ENCODE measurements around the gene CDADC1. TPM values are rescaled to one million over a fixed set of nuclear protein-coding genes. Genes with fewer than 3 reads are reported as not detected.

The CDADC1 gene
- total RNA-seq, 2 experiments from 2014 or later: 9.0 to 11.1 TPM

DNA sequence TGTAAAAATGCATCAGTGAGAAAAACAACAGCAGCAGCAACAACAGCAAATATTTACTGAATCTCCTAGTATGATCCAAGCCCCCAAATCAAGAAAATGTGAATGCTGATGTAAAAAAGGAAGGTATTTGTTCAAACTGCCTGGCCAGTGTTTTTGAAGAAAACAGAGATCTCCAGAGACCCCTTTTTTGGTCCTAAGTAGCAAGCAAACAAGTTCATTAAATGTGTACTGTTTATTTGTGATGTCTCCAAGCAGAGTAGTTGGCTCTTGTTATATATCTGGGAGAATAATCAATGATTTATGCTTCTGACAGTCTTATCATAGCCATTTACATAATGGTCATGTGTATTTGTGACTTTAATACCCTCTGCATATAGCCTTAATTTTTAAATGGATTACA is 50.7 kb downstream of the CDADC1 start:
- no peak for DNase-seq
- no peak overlapping the region for H3K4me3 Mint-ChIP-seq
- CTCF ChIA-PET: interaction anchor here (1.1 kb wide), 1 partner anchor 308 kb away, joined by 3 read pairs; no protein-coding TSS in a partner anchor
- H3K27ac Mint-ChIP-seq: no peak overlapping the region
- no peaks in the 10 kb centered on the region for H3K36me3 Mint-ChIP-seq
- intact Hi-C loops (cut with micrococcal nuclease): no loop called here
- H3K4me1 Mint-ChIP-seq (ENCODE audit: low read depth): peaks cover 9% of the 10 kb centered on the region
- H3K27me3 Mint-ChIP-seq: no peaks in the 10 kb centered on the region
- POLR2A ChIA-PET: no interaction called here
- no peaks in the 10 kb centered on the region for H3K9me3 Mint-ChIP-seq

DNA sequence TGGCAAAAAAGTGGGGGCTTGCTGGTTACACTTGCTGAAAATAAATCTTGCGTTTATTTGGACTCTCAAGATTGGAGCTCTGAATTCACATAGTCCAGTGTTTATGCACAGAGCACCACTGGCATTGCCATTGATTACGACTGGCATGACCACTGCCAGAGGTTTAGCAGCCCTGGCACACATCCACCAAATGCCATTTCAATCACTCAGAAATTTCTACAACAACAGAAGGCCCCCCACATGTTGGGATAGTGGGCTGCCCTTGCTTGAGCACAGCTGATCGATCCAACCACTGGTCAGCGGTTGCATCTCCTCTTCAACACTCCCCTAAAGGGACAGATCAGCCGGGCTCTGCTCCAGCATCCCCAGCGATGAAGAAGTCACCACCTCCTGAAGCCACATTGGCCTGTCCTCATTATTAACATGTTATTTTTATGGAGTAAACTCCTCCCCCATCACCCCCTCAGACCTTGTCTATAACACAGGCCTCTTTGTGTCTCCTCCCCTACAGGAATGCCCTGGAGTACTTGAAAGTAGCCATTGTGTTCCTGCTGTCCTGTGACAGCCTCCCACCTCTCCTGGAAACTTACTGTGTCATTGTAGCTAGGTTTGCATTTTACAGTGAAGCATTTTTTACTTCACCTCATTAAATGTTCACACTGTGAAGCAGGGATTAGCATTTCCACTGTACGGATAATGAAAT is 51.3 kb downstream of the CDADC1 start:
- ChIA-PET POLR2A (no interaction called here), CTCF (interaction anchor here (1.1 kb wide), 1 partner anchor 308 kb away, joined by 3 read pairs; no protein-coding TSS in a partner anchor)
- Mint-ChIP-seq H3K27ac (no peak overlapping the region), H3K9me3 (no peaks in the 10 kb centered on the region), H3K4me3 (no peak overlapping the region), H3K4me1 (ENCODE audit: low read depth) (peaks cover 9% of the 10 kb centered on the region), H3K36me3 (no peaks in the 10 kb centered on the region), H3K27me3 (no peaks in the 10 kb centered on the region)
- intact Hi-C loops (cut with micrococcal nuclease): no loop called here
- DNase-seq: no peak

DNA sequence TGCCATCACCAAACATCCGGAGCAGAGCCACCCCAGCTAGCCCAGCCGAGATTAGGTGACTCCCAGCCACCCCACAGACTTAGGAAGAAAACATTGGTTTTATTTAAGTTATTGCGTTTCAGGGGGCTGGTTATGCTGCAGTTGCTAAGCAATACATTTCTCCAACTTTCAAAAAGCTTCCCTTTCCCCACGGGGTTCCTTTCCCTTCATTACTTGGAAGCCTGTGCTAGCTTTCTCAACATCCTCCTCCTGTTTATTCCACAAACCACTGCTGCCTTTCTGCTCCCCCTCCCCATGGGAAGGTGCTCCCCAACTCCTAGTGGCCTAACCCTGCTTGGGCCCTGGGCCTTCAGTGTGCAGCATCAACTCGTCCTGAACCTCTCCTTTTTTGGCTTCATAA is 52.6 kb downstream of the CDADC1 start:
- peaks cover 9% of the 10 kb centered on the region for H3K4me1 Mint-ChIP-seq (ENCODE audit: low read depth)
- H3K27me3 Mint-ChIP-seq: no peaks in the 10 kb centered on the region
- no peaks in the 10 kb centered on the region for H3K9me3 Mint-ChIP-seq
- no peak for DNase-seq
- intact Hi-C loops (cut with micrococcal nuclease): loop anchor here (2.0 kb wide), 3 partner anchors 145 to 547 kb away; partner anchors contain the start of genes CAB39L and SETDB2
- ChIA-PET POLR2A (no interaction called here), CTCF (interaction anchor here (0.7 to 1.4 kb wide), 3 partner anchors 224 to 309 kb away, joined by 3 to 8 read pairs (median 5); no protein-coding TSS in a partner anchor)
- H3K27ac Mint-ChIP-seq: no peak overlapping the region
- no peak overlapping the region for H3K4me3 Mint-ChIP-seq
- no peaks in the 10 kb centered on the region for H3K36me3 Mint-ChIP-seq

DNA sequence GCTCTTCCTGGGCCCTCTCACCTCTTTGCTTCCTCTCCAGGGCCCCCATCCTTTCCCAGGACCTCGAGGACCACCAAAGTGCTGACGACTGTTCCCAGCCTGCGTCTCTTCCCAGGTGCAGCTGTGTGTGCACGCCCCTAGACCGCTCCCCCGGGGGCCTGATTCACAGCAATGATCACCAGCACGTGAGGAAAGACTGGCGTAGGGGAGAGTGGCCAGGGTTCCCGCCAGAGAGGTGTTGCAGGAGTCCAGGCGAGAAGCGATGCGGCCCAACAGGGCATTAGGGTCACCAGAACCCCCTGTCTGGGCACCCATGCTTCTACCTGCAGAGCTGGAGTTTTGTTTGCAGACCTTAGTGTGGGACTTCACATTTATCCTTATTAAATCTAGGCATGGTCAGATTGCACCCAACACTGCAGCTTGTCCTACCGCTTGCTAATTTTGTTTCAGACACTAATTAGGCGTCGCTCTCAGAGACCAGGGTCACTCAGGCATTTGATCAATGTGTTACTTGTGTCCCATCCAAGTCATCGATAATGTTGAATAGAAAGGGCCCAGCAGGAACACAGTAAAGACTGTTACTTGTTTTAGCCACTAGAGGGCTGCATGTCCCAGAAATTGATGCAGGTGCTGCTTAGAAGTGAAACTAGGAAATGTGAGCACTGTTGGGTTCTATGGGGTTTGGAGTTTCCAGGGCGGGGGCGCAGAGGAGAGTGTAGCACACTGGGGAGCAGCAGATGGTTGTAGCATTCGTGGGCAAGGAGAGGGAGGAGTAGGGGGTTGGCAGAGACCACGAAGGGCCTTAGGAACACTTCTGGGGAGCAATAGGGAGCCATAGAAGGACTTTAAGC is 53.2 kb downstream of the CDADC1 start:
- intact Hi-C loops (cut with micrococcal nuclease): loop anchor here (1.0 to 2.0 kb wide), 5 partner anchors 138 to 546 kb away; partner anchors contain the start of genes CAB39L and SETDB2
- CTCF ChIA-PET: interaction anchor here (0.7 to 1.4 kb wide), 4 partner anchors 14 to 308 kb away, joined by 3 to 8 read pairs (median 4); no protein-coding TSS in a partner anchor
- Mint-ChIP-seq H3K36me3 (no peaks in the 10 kb centered on the region), H3K4me1 (ENCODE audit: low read depth) (peaks cover 9% of the 10 kb centered on the region), H3K27ac (no peak overlapping the region), H3K9me3 (no peaks in the 10 kb centered on the region), H3K4me3 (peak overlapping the region; percentile 33), H3K27me3 (no peaks in the 10 kb centered on the region)
- DNase-seq: peak; percentile 75
- POLR2A ChIA-PET: no interaction called here

DNA sequence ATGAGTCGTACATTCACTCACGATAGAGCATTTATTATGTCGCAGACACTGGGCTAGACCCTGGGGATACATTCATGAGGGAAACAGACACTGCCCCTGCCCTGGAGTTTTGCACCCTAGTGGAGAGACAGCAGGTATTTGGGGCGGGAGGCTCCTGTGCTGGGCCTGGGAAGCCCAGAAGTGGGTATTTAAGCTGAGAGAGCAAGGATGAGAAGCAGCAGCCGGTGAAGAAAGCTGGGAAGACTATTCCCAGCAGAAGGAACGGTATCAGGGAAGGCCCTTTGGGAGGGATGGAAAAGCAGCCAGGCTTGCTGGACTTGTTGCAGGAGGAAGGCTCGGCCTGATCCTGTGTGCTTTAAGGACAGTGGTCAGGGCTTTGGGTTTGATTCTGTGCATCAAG is 54.5 kb downstream of the CDADC1 start:
- Mint-ChIP-seq H3K27ac (no peak overlapping the region), H3K36me3 (no peaks in the 10 kb centered on the region), H3K9me3 (no peaks in the 10 kb centered on the region), H3K27me3 (no peaks in the 10 kb centered on the region), H3K4me1 (ENCODE audit: low read depth) (peaks cover 9% of the 10 kb centered on the region), H3K4me3 (no peak overlapping the region)
- CTCF ChIA-PET: interaction anchor here (0.6 to 1.6 kb wide), 4 partner anchors 16 to 310 kb away, joined by 3 to 9 read pairs (median 4); no protein-coding TSS in a partner anchor
- no peak for DNase-seq
- intact Hi-C loops (cut with micrococcal nuclease): no loop called here
- POLR2A ChIA-PET: no interaction called here

DNA sequence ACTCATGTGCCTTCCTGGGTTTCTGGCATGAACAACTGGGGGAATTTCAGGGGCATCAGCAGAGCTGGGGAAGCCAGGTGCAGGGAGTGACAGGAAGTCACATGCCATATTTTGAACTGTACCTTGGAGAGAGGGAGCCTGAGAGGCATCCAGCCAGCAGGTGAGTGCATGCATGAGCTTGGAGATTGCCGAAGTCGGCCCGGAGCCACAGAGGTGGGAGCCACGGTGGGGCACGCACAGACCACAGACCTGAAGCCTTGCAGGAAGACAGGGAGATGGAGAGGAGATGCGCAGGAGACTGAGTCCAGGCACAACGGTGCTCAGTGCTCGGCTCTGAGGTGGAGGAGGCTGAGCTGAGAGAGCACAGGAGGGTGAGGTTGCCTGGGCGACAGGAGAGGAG is 55.1 kb downstream of the CDADC1 start:
- intact Hi-C loops (cut with micrococcal nuclease): no loop called here
- H3K36me3 Mint-ChIP-seq: no peaks in the 10 kb centered on the region
- no peaks in the 10 kb centered on the region for H3K9me3 Mint-ChIP-seq
- no peak overlapping the region for H3K27ac Mint-ChIP-seq
- ChIA-PET CTCF (interaction anchor here (0.8 to 1.6 kb wide), 3 partner anchors 10 to 310 kb away, joined by 3 to 9 read pairs (median 5); no protein-coding TSS in a partner anchor), POLR2A (no interaction called here)
- DNase-seq: no peak
- peaks cover 9% of the 10 kb centered on the region for H3K4me1 Mint-ChIP-seq (ENCODE audit: low read depth)
- H3K27me3 Mint-ChIP-seq: no peaks in the 10 kb centered on the region
- no peak overlapping the region for H3K4me3 Mint-ChIP-seq

DNA sequence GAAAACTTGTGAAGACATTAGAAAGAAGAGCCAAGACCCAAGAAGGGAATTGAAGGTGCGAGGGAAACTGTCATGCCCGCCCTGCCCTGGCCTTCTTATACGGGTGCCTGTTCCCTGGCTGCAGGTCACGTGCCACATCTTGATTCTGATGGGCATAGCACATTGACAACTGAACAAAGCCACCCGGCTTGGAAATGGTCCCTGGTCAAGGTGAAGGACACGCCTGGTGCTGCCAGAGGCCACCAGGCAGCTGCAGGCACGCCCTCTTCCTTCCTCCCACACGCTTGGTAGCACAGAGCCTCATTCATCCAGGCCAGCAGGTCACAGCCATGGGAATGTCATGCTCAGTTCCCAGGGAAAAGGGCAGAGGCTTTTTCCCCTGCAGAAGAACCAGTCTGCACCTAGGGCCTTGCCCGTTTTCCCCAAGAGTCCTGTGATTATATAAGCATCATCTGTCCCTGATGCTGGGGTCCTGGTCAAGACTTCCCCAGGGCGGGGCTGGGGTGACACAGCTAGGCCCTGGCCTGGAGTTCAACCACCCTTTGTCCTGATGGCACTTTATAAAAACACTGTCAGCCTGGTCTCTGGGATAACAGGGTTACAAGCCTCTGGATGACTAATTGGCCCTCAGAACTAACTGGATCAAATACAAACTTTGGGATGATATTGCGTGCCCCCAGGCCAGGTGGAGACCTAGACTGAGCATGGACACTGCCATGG is 56.0 kb downstream of the CDADC1 start:
- DNase-seq: no peak
- Mint-ChIP-seq H3K4me1 (ENCODE audit: low read depth) (peaks cover 9% of the 10 kb centered on the region), H3K27ac (no peak overlapping the region), H3K9me3 (no peaks in the 10 kb centered on the region), H3K27me3 (no peaks in the 10 kb centered on the region), H3K36me3 (no peaks in the 10 kb centered on the region), H3K4me3 (no peak overlapping the region)
- ChIA-PET CTCF (interaction anchor here (1.3 to 1.6 kb wide), 2 partner anchors 303 to 309 kb away, joined by 5 to 9 read pairs; no protein-coding TSS in a partner anchor), POLR2A (no interaction called here)
- intact Hi-C loops (cut with micrococcal nuclease): no loop called here

DNA sequence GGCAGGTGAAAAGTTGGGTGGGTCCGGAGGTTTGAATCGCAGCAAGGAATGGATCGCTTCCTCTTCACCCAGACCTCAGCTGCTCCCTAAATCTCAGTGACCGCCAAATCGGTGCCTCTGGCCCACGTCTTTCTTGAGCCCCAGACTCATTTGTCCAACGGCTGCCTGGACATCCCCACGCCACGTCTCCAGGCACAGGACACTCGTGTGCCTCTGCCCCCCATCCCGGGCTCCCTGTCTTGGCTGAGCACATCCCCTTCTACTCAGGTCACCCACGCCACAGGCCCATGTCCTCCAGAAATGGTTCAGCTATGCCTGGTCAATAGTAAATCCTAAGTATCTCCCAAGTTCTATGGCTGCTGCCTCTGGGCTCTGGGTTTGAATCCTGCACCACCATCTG is 56.6 kb downstream of the CDADC1 start:
- H3K4me1 Mint-ChIP-seq (ENCODE audit: low read depth): peaks cover 9% of the 10 kb centered on the region
- no peaks in the 10 kb centered on the region for H3K9me3 Mint-ChIP-seq
- intact Hi-C loops (cut with micrococcal nuclease): no loop called here
- no peaks in the 10 kb centered on the region for H3K36me3 Mint-ChIP-seq
- CTCF ChIA-PET: no interaction called here
- no peak overlapping the region for H3K4me3 Mint-ChIP-seq
- no peak overlapping the region for H3K27ac Mint-ChIP-seq
- DNase-seq: no peak
- POLR2A ChIA-PET: no interaction called here
- H3K27me3 Mint-ChIP-seq: no peaks in the 10 kb centered on the region

DNA sequence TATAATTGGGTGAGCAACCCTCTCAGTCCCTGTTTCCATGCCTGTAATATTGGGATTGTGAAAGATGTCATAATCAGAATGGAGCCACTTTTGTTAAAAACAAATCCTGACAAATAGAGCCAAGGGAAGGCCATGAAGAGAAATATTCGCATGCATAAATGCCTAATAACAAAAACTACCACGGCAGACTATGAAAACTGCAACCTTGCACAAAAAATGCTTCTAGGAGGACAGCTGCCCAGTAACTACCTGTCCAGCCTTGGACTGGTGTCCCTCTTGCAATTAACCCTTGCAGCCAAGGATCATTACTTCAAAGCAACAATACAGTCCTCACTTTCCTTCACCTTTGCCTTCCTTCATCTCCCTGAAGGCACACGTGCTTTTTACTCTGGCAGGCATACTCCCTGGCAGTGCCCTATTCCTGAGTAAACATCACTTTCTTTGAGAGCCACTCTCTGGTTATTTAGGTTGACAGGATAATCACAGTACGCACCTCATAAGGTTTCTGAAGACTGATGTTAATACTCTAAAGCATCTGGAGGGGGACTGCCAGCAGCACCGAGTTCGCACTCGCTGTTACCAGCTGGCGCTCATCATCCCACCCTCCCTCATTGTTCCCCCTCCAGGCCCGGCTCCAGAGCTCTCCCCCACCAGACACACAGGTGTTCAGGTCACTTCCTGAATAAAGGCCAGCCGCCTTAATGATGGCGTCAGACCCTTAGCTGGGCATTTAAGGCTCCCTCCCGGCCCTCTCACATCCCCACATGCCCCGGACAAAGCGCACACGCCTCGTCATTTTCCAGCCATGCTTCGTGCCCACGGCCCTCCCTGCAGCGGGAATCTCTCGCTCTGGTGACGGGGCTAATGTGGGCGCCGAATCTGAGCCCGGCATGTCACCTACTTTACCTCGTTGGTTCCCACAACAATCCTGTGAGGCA is 57.3 kb downstream of the CDADC1 start:
- Mint-ChIP-seq H3K9me3 (no peaks in the 10 kb centered on the region), H3K27me3 (no peaks in the 10 kb centered on the region), H3K4me1 (ENCODE audit: low read depth) (peaks cover 9% of the 10 kb centered on the region), H3K36me3 (no peaks in the 10 kb centered on the region), H3K27ac (no peak overlapping the region), H3K4me3 (no peak overlapping the region)
- intact Hi-C loops (cut with micrococcal nuclease): no loop called here
- DNase-seq: no peak
- ChIA-PET POLR2A (no interaction called here), CTCF (interaction anchor here (0.5 to 1.1 kb wide), 2 partner anchors 34 to 302 kb away, joined by 3 to 4 read pairs; no protein-coding TSS in a partner anchor)

DNA sequence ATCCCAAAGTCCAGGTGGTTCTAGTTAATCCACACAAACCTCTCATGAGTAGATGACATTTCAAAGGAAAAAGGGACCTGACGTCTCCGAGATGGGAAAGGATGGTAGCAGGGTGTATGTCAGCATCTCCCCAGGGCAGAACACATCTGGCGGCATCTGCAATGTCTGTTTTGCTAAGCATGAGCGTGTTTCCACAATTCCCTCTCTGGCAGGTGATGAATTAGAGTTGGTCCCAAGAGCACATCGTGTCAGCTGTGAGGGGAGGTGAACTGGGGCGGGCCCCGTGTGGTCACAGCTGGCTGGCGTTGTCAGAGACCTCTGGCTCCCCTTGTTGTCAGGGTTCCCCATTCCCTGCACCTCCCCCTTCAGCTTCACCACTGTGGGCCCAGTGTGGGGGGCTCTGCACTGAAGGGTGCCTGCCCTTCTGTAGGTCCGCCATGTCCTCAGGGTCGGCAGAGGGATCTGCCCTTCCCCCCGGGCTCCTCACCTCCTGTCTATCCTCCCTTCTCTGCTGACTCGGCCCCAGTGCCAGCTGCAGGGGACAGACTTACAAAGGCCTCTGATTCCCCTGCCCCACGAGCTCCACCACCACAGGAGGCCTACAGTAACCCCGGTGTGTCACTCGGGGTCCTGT is 58.2 kb downstream of the CDADC1 start:
- ChIA-PET CTCF (interaction anchor here (0.5 to 1.7 kb wide), 3 partner anchors 35 to 301 kb away, joined by 3 to 5 read pairs (median 4); no protein-coding TSS in a partner anchor), POLR2A (no interaction called here)
- intact Hi-C loops (cut with micrococcal nuclease): no loop called here
- H3K4me3 Mint-ChIP-seq: no peak overlapping the region
- no peaks in the 10 kb centered on the region for H3K36me3 Mint-ChIP-seq
- no peak for DNase-seq
- no peaks in the 10 kb centered on the region for H3K27me3 Mint-ChIP-seq
- H3K4me1 Mint-ChIP-seq (ENCODE audit: low read depth): peaks cover 9% of the 10 kb centered on the region
- H3K27ac Mint-ChIP-seq: no peak overlapping the region
- no peaks in the 10 kb centered on the region for H3K9me3 Mint-ChIP-seq

DNA sequence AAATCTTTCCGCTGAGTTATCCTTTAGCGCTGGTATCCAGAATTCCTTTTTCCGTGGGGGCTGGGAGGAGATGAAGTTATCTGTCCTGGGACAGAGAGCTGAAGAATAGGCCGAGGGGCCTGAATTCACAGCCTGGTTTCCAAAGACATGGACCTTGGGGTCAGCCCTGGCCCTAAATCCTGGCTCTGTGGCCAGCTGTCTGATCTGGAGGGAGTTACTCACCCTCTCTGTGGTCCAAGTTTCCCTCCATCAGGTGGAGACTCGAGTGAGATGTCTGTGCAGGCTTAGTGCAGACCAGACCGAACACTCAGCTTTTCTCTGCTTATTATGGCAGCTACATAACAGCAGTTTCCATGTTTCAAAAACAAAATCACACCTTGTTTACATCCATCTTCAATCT is 59.6 kb downstream of the CDADC1 start:
- no peaks in the 10 kb centered on the region for H3K27me3 Mint-ChIP-seq
- no peak overlapping the region for H3K4me3 Mint-ChIP-seq
- no peaks in the 10 kb centered on the region for H3K36me3 Mint-ChIP-seq
- ChIA-PET POLR2A (no interaction called here), CTCF (interaction anchor here (1.7 kb wide), 1 partner anchor 300 kb away, joined by 5 read pairs; no protein-coding TSS in a partner anchor)
- no peaks in the 10 kb centered on the region for H3K9me3 Mint-ChIP-seq
- intact Hi-C loops (cut with micrococcal nuclease): no loop called here
- H3K27ac Mint-ChIP-seq: no peak overlapping the region
- no peaks in the 10 kb centered on the region for H3K4me1 Mint-ChIP-seq (ENCODE audit: low read depth)
- no peak for DNase-seq

Data from activated CD4-positive, alpha-beta memory T cell treated with anti-CD3 and anti-CD28 coated beads for 36 hours (primary cell).